Measurements from ENCODE around the gene CNIH1.
"Not testable (repeated sequence)": the region's sequence is repeated elsewhere in the genome, so short reads cannot be mapped to it uniquely, and the experiment has no call there.

The CNIH1 gene

GRCh38 chr14:54465654-54466053 is 24.5 kb upstream of the CNIH1 start:
- DNase-seq: peak; percentile 90

GRCh38 chr14:54462048-54462447 is 20.9 kb upstream of the CNIH1 start:
- DNase-seq: no peak

- no peak for DNase-seq
Observed at GRCh38 chr14:54459106-54459505, 17.9 kb upstream of the CNIH1 start.

- not testable (repeated sequence) for DNase-seq
Observed at GRCh38 chr14:54458536-54458935, 17.4 kb upstream of the CNIH1 start.

GRCh38 chr14:54457609-54457996 is 16.4 kb upstream of the CNIH1 start:
- no peak for DNase-seq

- not testable (repeated sequence) for DNase-seq
Observed at GRCh38 chr14:54456820-54457608, 15.8 kb upstream of the CNIH1 start.

- DNase-seq: no peak
Observed at GRCh38 chr14:54455363-54455762, 14.2 kb upstream of the CNIH1 start.

- DNase-seq: not testable (repeated sequence)
Observed at GRCh38 chr14:54453990-54454389, 12.8 kb upstream of the CNIH1 start.

GRCh38 chr14:54453252-54453651 is 12.1 kb upstream of the CNIH1 start:
- no peak for DNase-seq

- no peak for DNase-seq
Observed at GRCh38 chr14:54451961-54452360, 10.8 kb upstream of the CNIH1 start.

GRCh38 chr14:54451121-54451601 is 10.0 kb upstream of the CNIH1 start:
- DNase-seq: no peak

- no peak for DNase-seq
Observed at GRCh38 chr14:54450535-54450934, 9.4 kb upstream of the CNIH1 start.

- DNase-seq: no peak
Observed at GRCh38 chr14:54447231-54447692, 6.1 kb upstream of the CNIH1 start.

GRCh38 chr14:54446161-54446693 is 5.1 kb upstream of the CNIH1 start:
- DNase-seq: peak; percentile 36

- no peak for DNase-seq
Observed at GRCh38 chr14:54444681-54445080, 3.5 kb upstream of the CNIH1 start.

GRCh38 chr14:54443981-54444380 is 2.8 kb upstream of the CNIH1 start:
- DNase-seq: no peak

- DNase-seq: not testable (repeated sequence)
Observed at GRCh38 chr14:54442961-54443360, 1.8 kb upstream of the CNIH1 start.

GRCh38 chr14:54440476-54440872 is 700 bp downstream of the CNIH1 start:
- DNase-seq: no peak

- DNase-seq: no peak
Observed at GRCh38 chr14:54440037-54440436, 1.1 kb downstream of the CNIH1 start.

- DNase-seq: no peak
Observed at GRCh38 chr14:54438703-54439102, 2.5 kb downstream of the CNIH1 start.

GRCh38 chr14:54437954-54438353 is 3.2 kb downstream of the CNIH1 start:
- DNase-seq: not testable (repeated sequence)

GRCh38 chr14:54435500-54435981 is 5.6 kb downstream of the CNIH1 start:
- no peak for DNase-seq

- DNase-seq: no peak
Observed at GRCh38 chr14:54428527-54428926, 12.6 kb downstream of the CNIH1 start.

GRCh38 chr14:54427871-54428270 is 13.3 kb downstream of the CNIH1 start:
- no peak for DNase-seq

Data from DMS 273 treated with DMSO at 0.1 percent for 48 hours (cell line).